ENCODE results near the gene EXOSC10.
A peak's percentile ranks its signal among the peaks of the same experiment; 100 is the strongest.
"Not testable (repeated sequence)": the region's sequence is repeated elsewhere in the genome, so short reads cannot be mapped to it uniquely, and the experiment has no call there.

Gene EXOSC10

GRCh38 chr1:11059968-11060830 lies 39.5 kb downstream of the EXOSC10 start, which contains the start of gene SRM:
Gene SRM (minus strand): TSS chr1:11060018. CDS start chr1:11059943, 75 bp downstream.
- peak; percentile 94 for DNase-seq

- DNase-seq, result peak; percentile 48
Measured at GRCh38 chr1:11059155-11059967, 40.3 kb downstream of the EXOSC10 start.

DNA sequence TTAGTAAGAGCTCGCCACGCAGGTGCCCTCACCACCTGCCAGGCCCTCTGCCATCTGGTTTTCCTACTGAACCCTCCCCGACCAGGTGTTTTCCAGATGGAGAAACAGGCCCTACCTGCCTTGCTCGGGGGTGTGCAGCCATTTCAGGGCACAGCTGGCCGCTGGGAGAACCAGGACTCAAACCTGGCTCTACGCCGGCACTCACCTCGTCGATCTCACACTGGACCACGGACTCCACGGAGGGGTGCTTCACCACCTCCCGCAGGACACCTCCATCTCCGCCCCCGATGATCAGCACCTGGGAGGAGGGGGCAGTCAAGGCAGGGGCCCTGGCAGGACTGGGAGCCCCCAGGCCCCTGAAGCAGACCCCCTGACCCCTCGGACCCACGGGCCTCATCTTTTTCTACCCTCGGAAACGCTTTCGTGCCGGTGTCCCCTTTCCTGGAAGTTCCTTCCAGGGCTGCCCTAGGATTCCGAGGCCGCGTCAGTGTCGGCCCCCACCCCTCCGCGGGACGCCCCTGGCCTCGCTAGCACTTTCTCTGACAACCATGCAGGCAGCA lies 41.0 kb downstream of the EXOSC10 start:
- no peak for DNase-seq

DNA sequence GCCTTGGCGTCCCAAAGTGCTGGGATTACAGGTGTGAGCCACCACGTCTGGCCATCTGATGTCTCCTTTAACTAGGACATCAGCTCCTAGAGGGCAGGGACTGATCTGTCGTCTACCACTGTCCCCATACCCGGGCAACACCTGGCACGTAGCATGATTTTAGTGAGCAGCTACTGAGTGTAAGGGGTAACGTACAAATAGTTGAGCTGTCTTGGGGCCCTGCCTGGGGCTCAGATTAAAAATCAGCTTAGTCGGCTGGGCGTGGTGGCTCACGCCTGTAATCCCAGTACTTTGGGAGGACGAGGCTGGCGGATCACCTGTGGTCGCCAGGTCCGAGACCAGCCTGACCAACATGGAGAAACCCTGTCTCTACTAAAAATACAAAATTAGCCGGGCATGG lies 41.6 kb downstream of the EXOSC10 start:
- DNase-seq, result no peak

- no peak for DNase-seq
Measured at GRCh38 chr1:11057477-11057876, 42.2 kb downstream of the EXOSC10 start.

- no peak for DNase-seq
Measured at GRCh38 chr1:11056504-11056903, 43.2 kb downstream of the EXOSC10 start.

- no peak for DNase-seq
Measured at GRCh38 chr1:11055676-11056075, 44.0 kb downstream of the EXOSC10 start.

DNA sequence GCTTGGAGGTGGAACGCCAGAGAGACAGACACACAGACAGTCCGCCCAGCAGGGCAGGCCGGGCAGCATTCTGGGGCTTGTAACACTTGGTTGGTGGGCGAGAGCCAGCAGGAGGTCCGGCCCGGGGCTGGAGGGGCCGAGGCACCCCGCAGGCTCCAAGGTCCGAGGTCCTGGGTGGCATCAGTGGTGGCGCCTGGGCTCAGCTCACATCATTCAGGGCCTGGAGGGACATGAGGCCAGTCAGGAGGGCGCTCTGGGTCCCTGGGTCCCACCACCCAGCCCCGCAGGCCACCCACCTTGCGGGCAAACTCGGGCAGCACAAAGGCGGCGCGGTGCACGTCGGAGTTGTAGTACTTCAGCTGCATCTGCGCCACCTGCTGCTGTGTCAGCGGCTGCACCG lies 45.0 kb downstream of the EXOSC10 start:
- no peak for DNase-seq

DNA sequence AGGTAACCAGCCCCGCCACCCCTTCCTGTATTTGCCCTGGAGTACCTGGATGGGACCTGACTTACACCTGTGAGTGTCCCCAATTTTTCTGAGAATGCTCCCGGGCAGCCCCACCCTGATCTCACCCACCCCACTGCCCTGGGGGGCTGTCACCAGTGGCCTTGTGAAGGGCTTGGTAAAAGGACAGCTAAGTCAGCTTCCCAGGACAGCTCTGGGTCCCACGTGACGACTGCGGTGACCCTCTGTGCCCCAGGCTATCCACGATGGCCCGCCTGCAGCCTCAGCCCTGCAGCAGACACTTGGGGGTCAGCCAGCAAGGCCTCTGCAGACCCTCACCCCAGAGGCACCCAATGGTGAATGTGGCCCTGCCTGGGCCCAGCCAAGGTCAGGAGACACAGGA lies 45.5 kb downstream of the EXOSC10 start:
- DNase-seq, result no peak

- DNase-seq, result peak; percentile 47
Measured at GRCh38 chr1:11053758-11054137, 45.9 kb downstream of the EXOSC10 start.

DNA sequence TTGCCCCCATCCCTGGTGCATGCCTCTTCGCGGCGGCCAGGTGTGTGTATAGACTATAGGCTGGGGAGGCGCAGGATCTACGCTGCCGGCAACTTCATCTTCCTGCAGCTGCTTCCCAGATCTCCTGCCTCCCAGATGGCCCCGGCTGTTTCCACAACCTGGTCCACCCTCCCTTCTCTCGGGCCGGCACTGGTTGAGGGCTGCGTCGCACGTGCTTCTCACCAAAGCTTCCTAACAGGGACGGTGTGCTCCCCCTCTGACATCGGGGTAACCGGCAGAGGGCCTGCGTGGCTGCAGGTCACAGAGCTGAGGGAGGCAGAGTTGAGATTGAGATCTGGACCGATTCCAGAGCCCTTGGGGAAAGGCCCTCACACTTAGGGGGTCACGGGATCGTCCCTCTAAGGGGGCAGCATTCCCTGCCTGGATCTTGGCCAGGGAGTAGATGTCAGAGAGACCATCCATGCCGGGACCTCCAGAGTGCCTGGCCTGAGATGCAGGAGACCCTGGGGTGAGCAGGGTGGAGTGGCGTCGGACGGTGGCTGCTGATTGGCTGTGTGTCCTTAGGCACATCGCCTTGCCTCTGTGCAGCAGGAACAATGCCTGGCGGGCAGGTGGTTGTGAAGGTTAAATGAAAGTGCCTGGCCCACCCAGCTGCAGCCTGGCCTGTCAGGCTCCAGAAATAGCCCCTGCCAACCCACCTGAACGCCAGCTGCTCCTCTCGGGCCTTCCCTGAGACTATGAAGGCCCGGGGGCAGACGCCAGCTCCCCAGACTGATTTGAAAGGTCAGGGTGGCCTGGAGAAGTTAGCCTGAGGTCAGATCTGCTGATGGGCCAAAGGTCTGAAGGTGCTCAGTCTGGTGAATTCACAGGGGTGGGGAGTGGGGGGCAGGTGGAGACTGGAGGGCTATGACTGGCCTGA lies 46.6 kb downstream of the EXOSC10 start:
- peak; percentile 55 for DNase-seq

GRCh38 chr1:11051781-11052511 lies 47.7 kb downstream of the EXOSC10 start:
- no peak for DNase-seq

GRCh38 chr1:11051121-11051520 lies 48.5 kb downstream of the EXOSC10 start:
- DNase-seq, result not testable (repeated sequence)

DNA sequence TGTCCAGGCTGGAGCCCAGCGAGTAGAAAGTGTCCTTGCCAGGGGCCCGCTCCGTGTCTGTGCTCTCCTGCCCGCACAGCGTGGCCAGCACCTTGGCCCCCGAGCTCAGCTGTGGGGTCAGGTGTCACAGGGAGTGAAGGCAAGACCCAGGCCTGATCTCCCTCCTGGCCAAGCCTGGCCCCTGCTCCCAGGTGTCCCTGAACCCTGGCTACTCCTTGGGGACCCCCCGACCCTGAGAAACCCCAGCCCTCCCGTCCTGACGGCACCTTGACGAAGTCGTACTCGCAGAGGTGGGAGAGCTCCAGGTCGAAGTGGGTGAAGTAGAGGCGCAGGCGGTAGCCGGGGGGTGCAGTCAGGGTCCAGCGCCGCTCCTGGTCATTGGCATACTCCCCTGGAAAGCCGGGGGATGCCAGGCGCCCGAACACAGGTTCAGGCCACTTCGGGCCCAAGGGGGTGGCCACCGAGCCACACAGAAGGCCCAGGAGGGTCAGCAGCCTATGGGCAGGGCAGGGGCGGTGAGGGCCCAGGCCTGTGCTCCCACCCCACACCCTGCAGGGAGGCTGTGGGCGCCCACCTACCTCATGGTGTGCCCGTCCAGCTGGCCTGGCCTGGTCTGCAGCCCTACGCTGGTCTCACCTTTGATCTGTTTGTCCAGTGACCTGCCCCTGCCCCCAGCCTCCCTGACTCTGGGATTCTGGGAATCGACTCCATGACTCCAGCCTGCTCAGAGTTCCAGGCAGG lies 52.9 kb downstream of the EXOSC10 start, which contains the start of gene MASP2:
Gene MASP2, minus strand, starts transcription at position 615 of the 741 bp plus-strand sequence. Its CDS starts 32 bp downstream, at position 583.
- DNase-seq, result no peak

- no peak for DNase-seq
Measured at GRCh38 chr1:11046270-11046566, 53.5 kb downstream of the EXOSC10 start.

GRCh38 chr1:11045428-11046269 lies 54.0 kb downstream of the EXOSC10 start:
- no peak for DNase-seq

DNA sequence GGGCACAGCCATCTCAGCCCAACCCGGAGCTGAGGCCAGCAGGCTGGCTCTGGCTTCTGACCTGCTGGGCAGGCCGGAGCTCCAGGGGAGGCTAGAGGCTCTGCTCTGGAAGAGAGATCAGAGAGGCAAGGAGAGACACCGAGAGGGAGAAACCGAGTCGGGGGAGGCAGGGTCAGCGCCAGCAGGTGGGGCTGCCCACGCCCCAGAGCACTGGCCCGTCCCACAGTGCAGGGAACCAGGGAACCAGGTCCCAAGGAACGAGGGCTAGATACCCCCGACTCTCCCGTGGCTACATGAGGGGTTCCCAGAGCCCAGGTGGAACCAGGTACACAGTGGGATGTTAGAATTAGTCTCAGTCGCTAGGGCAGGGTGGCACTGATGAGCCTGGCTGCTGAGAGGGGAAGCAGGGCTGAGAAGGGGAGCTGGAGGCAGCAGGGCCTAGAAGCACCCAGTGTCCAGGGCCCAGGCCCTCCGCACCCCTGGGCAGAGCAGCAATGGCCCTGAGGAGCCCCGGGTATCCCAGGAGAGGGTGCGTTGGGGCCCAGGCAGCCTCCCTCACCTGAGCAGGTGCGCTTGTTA lies 54.7 kb downstream of the EXOSC10 start:
- DNase-seq, result no peak

GRCh38 chr1:11044086-11044848 lies 55.4 kb downstream of the EXOSC10 start:
- no peak for DNase-seq
